Heart left ventricle (tissue), 13 donors: Measurements from ENCODE around the gene CDH20.

Experiments
- CTCF ChIP-seq, 12 donors: fragments of 200-600 bp; sonication (generic) in 4 of 12; IDR thresholded peaks; one replicate each; pipeline versions ENCODE4 v1.5.0 to v1.8.0; 2018 to 2022; ENCODE audit warnings: antibody characterized with exemption in 12 of 12, mild to moderate bottlenecking in 5 of 12
- POLR2A ChIP-seq, 2 donors: fragments of 450-650 bp; IDR thresholded peaks; one replicate each; pipeline ENCODE4 v1.6.1; 2017; ENCODE audit warnings: antibody characterized with exemption in 2 of 2, mild to moderate bottlenecking in 2 of 2, moderate library complexity in 2 of 2
- donor health status: ischemic (EF 13 %, LVEDD 7.1; RV severe dilation, severe dysfunction).
- donor health status: DM: no; HTN: yes; CAD: no.
- donor health status: DM: no; HTN: no; CAD: no.
- donor health status: ischemic (EF 25% LVEDD 6.9; RV normal size, moderate dysfunction).
- donor health status: ischemic (EF 25% LVEDD 5.7; RV mildly dilated, moderate dysfunction).
- donor health status: ischemic (EF 35%, LVEDD 5.7; RV mildly dilated, moderate dysfunction).
- donor health status: nonischemic (EF 11% LVEDD 7.7; RV severe dilation, severe dysfunction).
- donor health status: DM: yes; HTN: yes; CAD: no.
- donor health status: PGD.
- donor health status: ischemic (EF 29% LVEDD 5.4; RV normal size, mild dysfunction).
- donor health status: nonischemic (EF 23%, LVEDD 6.1; RV moderate dilation, normal function).

GRCh38 chr18:61368001-61368400 is 34.8 kb downstream of the CDH20 start:
- TF ChIP-seq POLR2A (IDR thresholded peaks at IDR 0.05) (no peak), CTCF (IDR thresholded peaks at IDR 0.05) (no peak)
